Dermis lymphatic vessel endothelial cell (primary cell): ENCODE measurements around the gene NFAM1. TPM values are rescaled to one million over a fixed set of nuclear protein-coding genes. Genes with fewer than 3 reads are reported as not detected.

ENCODE experiments used
- total RNA-seq: library from RNA; depleted of rRNA; stranded (reverse); fragments of >200 nt; gene quantifications from 2 replicates; pipeline ENCODE4 v1.2.1, GENCODE V29; 2014

Gene NFAM1, protein sequence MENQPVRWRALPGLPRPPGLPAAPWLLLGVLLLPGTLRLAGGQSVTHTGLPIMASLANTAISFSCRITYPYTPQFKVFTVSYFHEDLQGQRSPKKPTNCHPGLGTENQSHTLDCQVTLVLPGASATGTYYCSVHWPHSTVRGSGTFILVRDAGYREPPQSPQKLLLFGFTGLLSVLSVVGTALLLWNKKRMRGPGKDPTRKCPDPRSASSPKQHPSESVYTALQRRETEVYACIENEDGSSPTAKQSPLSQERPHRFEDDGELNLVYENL
- not detected in 2 replicates for total RNA-seq

DNA sequence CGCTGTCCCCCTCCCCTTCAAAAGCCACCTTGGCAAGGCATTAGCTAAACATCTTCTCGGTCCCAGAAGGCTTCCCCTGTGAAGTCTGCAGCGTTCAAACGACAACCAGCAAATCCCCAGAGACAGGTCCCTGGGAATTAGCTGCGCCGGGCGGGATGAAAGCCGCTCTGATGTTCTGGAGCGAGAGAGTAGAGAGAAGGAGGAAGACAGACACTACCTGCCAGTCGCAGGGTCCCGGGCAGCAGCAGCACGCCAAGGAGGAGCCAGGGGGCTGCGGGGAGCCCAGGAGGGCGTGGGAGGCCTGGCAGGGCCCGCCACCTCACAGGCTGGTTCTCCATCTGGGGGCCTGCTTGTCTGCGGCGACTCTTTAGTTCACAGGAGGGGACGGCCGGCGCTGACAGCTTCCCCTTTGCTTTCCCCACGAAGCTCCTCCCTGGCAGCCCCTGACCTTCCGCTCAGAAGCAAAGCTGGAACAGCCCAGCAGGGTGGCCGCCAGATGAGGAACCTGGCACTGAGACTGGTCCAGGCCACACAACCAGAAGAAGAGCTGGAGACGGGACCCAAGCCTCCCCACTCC lies at the start of gene NFAM1:
Gene NFAM1 (minus strand): TSS at position 384 of the 577 bp plus-strand sequence. CDS start 46 bp downstream, at position 338.

Other genes starting within 250 kb of the NFAM1 start
- 18.5 and 19.3 TPM in 2 replicates for gene TCF20, start 161.8 kb downstream of the NFAM1 start, total RNA-seq
- 21.0 and 37.2 TPM in 2 replicates for gene RRP7A, start 87.4 kb upstream of the NFAM1 start, total RNA-seq
- 4.0 and 7.4 TPM in 2 replicates for gene SERHL2, start 121.6 kb upstream of the NFAM1 start, total RNA-seq
- gene POLDIP3, start 182.5 kb upstream of the NFAM1 start, total RNA-seq: 21.9 and 25.1 TPM in 2 replicates
- 0.69 and 0.76 TPM in 2 replicates for gene ATP5MGL, start 208.2 kb upstream of the NFAM1 start, total RNA-seq
- gene CYB5R3, start 217.0 kb upstream of the NFAM1 start, total RNA-seq: 138 and 189 TPM in 2 replicates